ENCODE results near the gene NFX1. TPM values are rescaled to one million over a fixed set of nuclear protein-coding genes. Genes with fewer than 3 reads are reported as not detected.

The NFX1 gene
- total and polyA plus RNA-seq, 4 donors: 13.7 to 27.9 (median 14.6) TPM

DNA sequence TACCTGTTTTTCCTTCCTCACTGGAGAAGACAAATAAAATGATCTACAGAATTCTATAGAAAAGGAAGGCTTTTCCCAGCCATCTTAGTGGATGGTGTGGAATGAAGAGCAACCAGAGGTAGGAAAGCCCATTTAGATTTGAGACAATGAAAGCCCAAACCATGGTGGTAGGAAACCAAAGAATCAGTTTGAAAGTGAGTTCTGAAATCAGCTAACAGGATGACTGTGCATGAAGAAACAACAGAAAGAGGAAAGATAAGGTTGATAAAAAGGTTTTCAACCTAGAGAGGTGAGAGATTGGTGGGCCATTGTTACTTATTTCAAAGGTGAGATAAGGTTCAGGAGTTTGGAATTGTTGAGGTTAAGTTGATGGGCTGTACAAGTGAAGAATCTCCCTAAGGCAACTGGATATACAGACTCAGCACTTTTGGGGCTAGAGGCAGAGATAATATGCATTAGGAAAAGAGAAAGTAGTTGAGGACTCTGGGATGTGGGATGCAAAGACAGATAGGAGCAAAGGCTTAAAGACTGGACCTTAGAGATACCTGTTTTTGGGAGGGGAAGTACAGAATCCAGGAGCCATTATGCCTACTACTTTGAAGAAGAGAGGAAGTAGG lies 23.1 kb upstream of the NFX1 start:
- H3K4me3 ChIP-seq (ENCODE audit: low read depth in 1 of 3, low read length in 3 of 3): no peak overlapping the region
- H3K36me3 ChIP-seq (ENCODE audit: control insufficient read depth in 4 of 4, insufficient read depth in 3 of 4, low read depth in 1 of 4, low read length in 3 of 4): peaks cover 0 to 33% (median 27%) of the 10 kb centered on the region in 4 donors
- no peak overlapping the region for H3K27ac ChIP-seq (ENCODE audit: low read depth in 1 of 2, low read length in 2 of 2)
- H3K4me1 ChIP-seq (ENCODE audit: control insufficient read depth in 4 of 4, insufficient read depth in 4 of 4, low read length in 3 of 4): peaks cover 0 to 27% (median 16%) of the 10 kb centered on the region in 4 donors
- no peak for DNase-seq (ENCODE audit: low spot score)
- TF ChIP-seq, protein P1, sequence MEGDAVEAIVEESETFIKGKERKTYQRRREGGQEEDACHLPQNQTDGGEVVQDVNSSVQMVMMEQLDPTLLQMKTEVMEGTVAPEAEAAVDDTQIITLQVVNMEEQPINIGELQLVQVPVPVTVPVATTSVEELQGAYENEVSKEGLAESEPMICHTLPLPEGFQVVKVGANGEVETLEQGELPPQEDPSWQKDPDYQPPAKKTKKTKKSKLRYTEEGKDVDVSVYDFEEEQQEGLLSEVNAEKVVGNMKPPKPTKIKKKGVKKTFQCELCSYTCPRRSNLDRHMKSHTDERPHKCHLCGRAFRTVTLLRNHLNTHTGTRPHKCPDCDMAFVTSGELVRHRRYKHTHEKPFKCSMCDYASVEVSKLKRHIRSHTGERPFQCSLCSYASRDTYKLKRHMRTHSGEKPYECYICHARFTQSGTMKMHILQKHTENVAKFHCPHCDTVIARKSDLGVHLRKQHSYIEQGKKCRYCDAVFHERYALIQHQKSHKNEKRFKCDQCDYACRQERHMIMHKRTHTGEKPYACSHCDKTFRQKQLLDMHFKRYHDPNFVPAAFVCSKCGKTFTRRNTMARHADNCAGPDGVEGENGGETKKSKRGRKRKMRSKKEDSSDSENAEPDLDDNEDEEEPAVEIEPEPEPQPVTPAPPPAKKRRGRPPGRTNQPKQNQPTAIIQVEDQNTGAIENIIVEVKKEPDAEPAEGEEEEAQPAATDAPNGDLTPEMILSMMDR (IDR thresholded peaks at IDR 0.05; ENCODE audit: low read depth, low read length, missing input control): no peak
- TF ChIP-seq TAF1 (conservative IDR thresholded peaks at IDR 0.05) (no peak), NR2F2 (IDR thresholded peaks at IDR 0.05) (no peak), HNF4A (conservative IDR thresholded peaks at IDR 0.05) (no peak), RXRA (IDR thresholded peaks at IDR 0.05) (no peak), GABPA (IDR thresholded peaks at IDR 0.05 in 1 of 2, conservative IDR thresholded peaks at IDR 0.05 in 1 of 2) (no peak), HNF4G (IDR thresholded peaks at IDR 0.05) (no peak), SP1 (IDR thresholded peaks at IDR 0.05) (no peak), EGR1 (IDR thresholded peaks at IDR 0.05; ENCODE audit: low read depth in 2 of 2) (no peak), YY1 (IDR thresholded peaks at IDR 0.05) (no peak), FOXA2 (IDR thresholded peaks at IDR 0.05) (no peak), FOXA1 (IDR thresholded peaks at IDR 0.05) (no peak)
- no peak overlapping the region for H3K9ac ChIP-seq (ENCODE audit: low read depth in 1 of 2, low read length in 2 of 2)
- H3K9me3 ChIP-seq (ENCODE audit: control insufficient read depth in 4 of 4, low read length in 3 of 4): no peaks in the 10 kb centered on the region
- H3K27me3 ChIP-seq (ENCODE audit: control insufficient read depth in 4 of 4, insufficient read depth in 4 of 4, low read length in 3 of 4): no peaks in the 10 kb centered on the region

DNA sequence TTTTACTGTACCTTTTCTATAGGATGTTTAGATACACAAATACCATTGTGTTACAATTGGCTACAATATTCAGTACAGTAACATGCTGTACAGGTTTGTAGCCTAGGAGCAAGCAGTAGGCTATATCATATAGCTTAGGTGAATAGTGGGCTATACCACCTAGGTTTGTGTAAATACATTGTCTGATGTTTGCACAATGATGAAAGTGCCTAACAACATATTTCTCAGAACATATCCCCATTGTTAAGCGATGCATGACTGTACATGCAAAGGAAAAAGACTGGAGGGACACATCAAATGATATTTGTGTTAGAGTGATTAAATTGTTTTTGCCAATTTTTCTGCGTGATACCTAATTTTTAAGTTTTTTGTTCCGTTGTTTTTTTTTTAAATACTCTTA lies 20.2 kb upstream of the NFX1 start:
- Histone ChIP-seq H3K9me3 (ENCODE audit: control insufficient read depth in 4 of 4, low read length in 3 of 4) (no peaks in the 10 kb centered on the region), H3K27me3 (ENCODE audit: control insufficient read depth in 4 of 4, insufficient read depth in 4 of 4, low read length in 3 of 4) (no peaks in the 10 kb centered on the region), H3K9ac (ENCODE audit: low read depth in 1 of 2, low read length in 2 of 2) (no peak overlapping the region), H3K36me3 (ENCODE audit: control insufficient read depth in 4 of 4, insufficient read depth in 3 of 4, low read depth in 1 of 4, low read length in 3 of 4) (peaks cover 0 to 44% (median 36%) of the 10 kb centered on the region in 4 donors), H3K4me1 (ENCODE audit: control insufficient read depth in 4 of 4, insufficient read depth in 4 of 4, low read length in 3 of 4) (peaks cover 0 to 16% (median 8%) of the 10 kb centered on the region in 4 donors), H3K4me3 (ENCODE audit: low read depth in 1 of 3, low read length in 3 of 3) (no peak overlapping the region), H3K27ac (ENCODE audit: low read depth in 1 of 2, low read length in 2 of 2) (no peak overlapping the region)
- TF ChIP-seq, protein P2, sequence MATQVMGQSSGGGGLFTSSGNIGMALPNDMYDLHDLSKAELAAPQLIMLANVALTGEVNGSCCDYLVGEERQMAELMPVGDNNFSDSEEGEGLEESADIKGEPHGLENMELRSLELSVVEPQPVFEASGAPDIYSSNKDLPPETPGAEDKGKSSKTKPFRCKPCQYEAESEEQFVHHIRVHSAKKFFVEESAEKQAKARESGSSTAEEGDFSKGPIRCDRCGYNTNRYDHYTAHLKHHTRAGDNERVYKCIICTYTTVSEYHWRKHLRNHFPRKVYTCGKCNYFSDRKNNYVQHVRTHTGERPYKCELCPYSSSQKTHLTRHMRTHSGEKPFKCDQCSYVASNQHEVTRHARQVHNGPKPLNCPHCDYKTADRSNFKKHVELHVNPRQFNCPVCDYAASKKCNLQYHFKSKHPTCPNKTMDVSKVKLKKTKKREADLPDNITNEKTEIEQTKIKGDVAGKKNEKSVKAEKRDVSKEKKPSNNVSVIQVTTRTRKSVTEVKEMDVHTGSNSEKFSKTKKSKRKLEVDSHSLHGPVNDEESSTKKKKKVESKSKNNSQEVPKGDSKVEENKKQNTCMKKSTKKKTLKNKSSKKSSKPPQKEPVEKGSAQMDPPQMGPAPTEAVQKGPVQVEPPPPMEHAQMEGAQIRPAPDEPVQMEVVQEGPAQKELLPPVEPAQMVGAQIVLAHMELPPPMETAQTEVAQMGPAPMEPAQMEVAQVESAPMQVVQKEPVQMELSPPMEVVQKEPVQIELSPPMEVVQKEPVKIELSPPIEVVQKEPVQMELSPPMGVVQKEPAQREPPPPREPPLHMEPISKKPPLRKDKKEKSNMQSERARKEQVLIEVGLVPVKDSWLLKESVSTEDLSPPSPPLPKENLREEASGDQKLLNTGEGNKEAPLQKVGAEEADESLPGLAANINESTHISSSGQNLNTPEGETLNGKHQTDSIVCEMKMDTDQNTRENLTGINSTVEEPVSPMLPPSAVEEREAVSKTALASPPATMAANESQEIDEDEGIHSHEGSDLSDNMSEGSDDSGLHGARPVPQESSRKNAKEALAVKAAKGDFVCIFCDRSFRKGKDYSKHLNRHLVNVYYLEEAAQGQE (IDR thresholded peaks at IDR 0.05): no peak
- TF ChIP-seq HNF4A (conservative IDR thresholded peaks at IDR 0.05) (no peak), RXRA (IDR thresholded peaks at IDR 0.05) (no peak), TAF1 (conservative IDR thresholded peaks at IDR 0.05) (no peak), YY1 (IDR thresholded peaks at IDR 0.05) (no peak), FOXA1 (IDR thresholded peaks at IDR 0.05) (no peak), JUND (IDR thresholded peaks at IDR 0.05) (no peak), RAD21 (IDR thresholded peaks at IDR 0.05) (no peak), GABPA (IDR thresholded peaks at IDR 0.05 in 1 of 2, conservative IDR thresholded peaks at IDR 0.05 in 1 of 2) (no peak), FOXA2 (IDR thresholded peaks at IDR 0.05) (no peak), EGR1 (IDR thresholded peaks at IDR 0.05; ENCODE audit: low read depth in 2 of 2) (no peak)
- TF ChIP-seq, protein P1 (IDR thresholded peaks at IDR 0.05; ENCODE audit: low read depth, low read length, missing input control): no peak
- DNase-seq (ENCODE audit: low spot score): no peak
- 98% methylated on average over 3 of the region's 3 CpGs for WGBS

Data from liver (tissue), 9 donors.